Measurements from ENCODE around the gene CASZ1. TPM values are rescaled to one million over a fixed set of nuclear protein-coding genes. Genes with fewer than 3 reads are reported as not detected.

CASZ1 gene
- total and polyA plus RNA-seq, 9 of the 15 experiments (the other 6 are each of a cell fraction or from before 2014, with no cell fraction given): 0.01 to 4.0 (median 0.76) TPM; not detected in 1

- ATAC-seq: no peak
- H3K36me3 ChIP-seq (ENCODE audit: control insufficient read depth, insufficient read depth, low read length): no peaks in the 10 kb centered on the region
- POLR2A ChIA-PET: no interaction called here
- no peaks in the 10 kb centered on the region for H3K79me2 ChIP-seq (ENCODE audit: control insufficient read depth, insufficient read depth, low read length)
- no peak for DNase-seq (ENCODE audit: extremely low read depth in 1 of 4, low spot score in 3 of 4)
- peak overlapping the region in 1 of 2 experiments; percentile 15; a peak in 1 of 4 replicates for H3K9ac ChIP-seq (ENCODE audit: insufficient read depth in 1 of 2, low read depth in 2 of 2, low read length in 2 of 2)
- H3K9me3 ChIP-seq (replicated peaks; ENCODE audit: control insufficient read depth, insufficient read depth, low read depth, low read length): no peaks in the 10 kb centered on the region
- peaks cover 81 to 87% of the 10 kb centered on the region in 2 experiments for H3K27me3 ChIP-seq (ENCODE audit: control insufficient read depth in 2 of 2, insufficient read depth in 2 of 2, low read length in 2 of 2)
- no TSS peak for BruUV-seq (replicated peaks)
- CTCF ChIA-PET (ENCODE audit: low intra/inter-chr PET ratio): no interaction called here
- no peak overlapping the region for H3K4me3 ChIP-seq
- WGBS (ENCODE audit: insufficient coverage, low coverage, missing lambda C conversion rate): 2% methylated on average over 6 of the region's 11 CpGs
- peaks cover 2 to 27% of the 10 kb centered on the region in 2 experiments; a peak in 2 of 5 replicates for H3K4me1 ChIP-seq (replicated peaks in 1 of 2; ENCODE audit: control insufficient read depth in 2 of 2, insufficient read depth in 2 of 2, low read length in 2 of 2)
- no peaks in the 10 kb centered on the region for H3K9me1 ChIP-seq (ENCODE audit: control insufficient read depth, insufficient read depth, low read length)
- in situ Hi-C loops (cut with MboI) (no loop called here), intact Hi-C loops (cut with micrococcal nuclease) (no loop called here)
- H3K27ac ChIP-seq (ENCODE audit: extremely low read depth, low read depth, low read length): no peak overlapping the region
- H2AFZ ChIP-seq (ENCODE audit: low read depth, low read length): no peak overlapping the region
- H4K20me1 ChIP-seq (replicated peaks; ENCODE audit: control insufficient read depth, insufficient read depth, low read length): peaks cover 26% of the 10 kb centered on the region
- FAIRE-seq: no peak
- TF ChIP-seq NFRKB (IDR thresholded peaks at IDR 0.05; ENCODE audit: low read depth): no peak
- TF ChIP-seq TAF15 (IDR thresholded peaks at IDR 0.05; ENCODE audit: low read depth, low read length): no peak
- no peak for TF ChIP-seq PTTG1 (tag; IDR thresholded peaks at IDR 0.05; ENCODE audit: low read depth)
- TF ChIP-seq HLTF (IDR thresholded peaks at IDR 0.05): no peak
- TF ChIP-seq SOX6 (IDR thresholded peaks at IDR 0.05): no peak
- H3K4me2 ChIP-seq (ENCODE audit: insufficient read depth, low read length): no peak overlapping the region
Observed at GRCh38 chr1:10708757-10709156, 87.7 kb downstream of the CASZ1 start.

DNA sequence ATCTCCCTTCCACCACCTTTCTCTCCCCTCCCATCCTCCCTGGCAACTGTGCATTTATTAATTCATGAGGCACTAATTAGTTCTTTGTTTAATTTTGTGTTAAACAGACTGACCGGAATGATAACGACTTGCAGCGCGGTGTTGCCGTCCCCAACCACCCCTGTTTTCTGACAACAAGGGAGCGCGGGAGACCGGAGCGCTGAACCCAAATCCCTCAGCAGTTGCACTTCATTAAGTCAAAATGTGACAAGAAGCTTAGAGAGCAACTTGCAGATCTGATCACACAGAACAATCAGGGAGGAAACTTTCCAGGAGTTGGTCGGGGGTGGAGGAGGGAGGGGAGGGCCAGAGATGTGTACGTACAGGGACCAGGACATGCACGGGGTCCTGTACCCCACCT lies 89.2 kb downstream of the CASZ1 start:
- intact Hi-C loops (cut with micrococcal nuclease) (no loop called here), in situ Hi-C loops (cut with MboI) (no loop called here)
- H3K9me3 ChIP-seq (replicated peaks; ENCODE audit: control insufficient read depth, insufficient read depth, low read depth, low read length): no peaks in the 10 kb centered on the region
- no peak for DNase-seq (ENCODE audit: extremely low read depth in 1 of 4, low spot score in 3 of 4)
- peaks cover 82 to 88% of the 10 kb centered on the region in 2 experiments for H3K27me3 ChIP-seq (ENCODE audit: control insufficient read depth in 2 of 2, insufficient read depth in 2 of 2, low read length in 2 of 2)
- ChIA-PET POLR2A (no interaction called here), CTCF (ENCODE audit: low intra/inter-chr PET ratio) (no interaction called here)
- BruUV-seq (replicated peaks): no TSS peak
- FAIRE-seq: no peak
- H3K4me3 ChIP-seq: no peak overlapping the region
- peaks cover 2 to 31% of the 10 kb centered on the region in 2 experiments; a peak in 2 of 5 replicates for H3K4me1 ChIP-seq (replicated peaks in 1 of 2; ENCODE audit: control insufficient read depth in 2 of 2, insufficient read depth in 2 of 2, low read length in 2 of 2)
- no peak overlapping the region for H2AFZ ChIP-seq (ENCODE audit: low read depth, low read length)
- WGBS (ENCODE audit: insufficient coverage, low coverage, missing lambda C conversion rate): 6% methylated on average over 11 of the region's 12 CpGs
- H3K4me2 ChIP-seq (ENCODE audit: insufficient read depth, low read length): no peak overlapping the region
- H3K9me1 ChIP-seq (ENCODE audit: control insufficient read depth, insufficient read depth, low read length): no peaks in the 10 kb centered on the region
- H3K9ac ChIP-seq (ENCODE audit: insufficient read depth in 1 of 2, low read depth in 2 of 2, low read length in 2 of 2): no peak overlapping the region
- H3K36me3 ChIP-seq (ENCODE audit: control insufficient read depth, insufficient read depth, low read length): no peaks in the 10 kb centered on the region
- no peak overlapping the region for H3K27ac ChIP-seq (ENCODE audit: extremely low read depth, low read depth, low read length)
- H4K20me1 ChIP-seq (replicated peaks; ENCODE audit: control insufficient read depth, insufficient read depth, low read length): peaks cover 29% of the 10 kb centered on the region
- H3K79me2 ChIP-seq (ENCODE audit: control insufficient read depth, insufficient read depth, low read length): no peaks in the 10 kb centered on the region
- no peak for ATAC-seq
- TF ChIP-seq, protein P1, sequence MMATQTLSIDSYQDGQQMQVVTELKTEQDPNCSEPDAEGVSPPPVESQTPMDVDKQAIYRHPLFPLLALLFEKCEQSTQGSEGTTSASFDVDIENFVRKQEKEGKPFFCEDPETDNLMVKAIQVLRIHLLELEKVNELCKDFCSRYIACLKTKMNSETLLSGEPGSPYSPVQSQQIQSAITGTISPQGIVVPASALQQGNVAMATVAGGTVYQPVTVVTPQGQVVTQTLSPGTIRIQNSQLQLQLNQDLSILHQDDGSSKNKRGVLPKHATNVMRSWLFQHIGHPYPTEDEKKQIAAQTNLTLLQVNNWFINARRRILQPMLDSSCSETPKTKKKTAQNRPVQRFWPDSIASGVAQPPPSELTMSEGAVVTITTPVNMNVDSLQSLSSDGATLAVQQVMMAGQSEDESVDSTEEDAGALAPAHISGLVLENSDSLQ (IDR thresholded peaks at IDR 0.05): no peak
- TF ChIP-seq CBFB (CRISPR knock-in tag; IDR thresholded peaks at IDR 0.05) (no peak), ZNF146 (CRISPR knock-in tag; IDR thresholded peaks at IDR 0.05; ENCODE audit: unreplicated experiment) (no peak), KLF16 (IDR thresholded peaks at IDR 0.05) (no peak), SMC3 (conservative IDR thresholded peaks at IDR 0.05; ENCODE audit: insufficient read depth, low read depth, low read length) (no peak), ILK (tag; IDR thresholded peaks at IDR 0.05; ENCODE audit: borderline replicate concordance, low read depth) (no peak), FOS (IDR thresholded peaks at IDR 0.05; ENCODE audit: extremely low read depth, insufficient read length) (no peak), SLC30A9 (CRISPR knock-in tag; IDR thresholded peaks at IDR 0.05) (no peak)
- TF ChIP-seq, protein P2, sequence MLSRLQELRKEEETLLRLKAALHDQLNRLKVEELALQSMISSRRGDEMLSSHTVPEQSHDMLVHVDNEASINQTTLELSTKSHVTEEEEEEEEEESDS (CRISPR knock-in tag; IDR thresholded peaks at IDR 0.05): no peak
- TF ChIP-seq, protein P3, sequence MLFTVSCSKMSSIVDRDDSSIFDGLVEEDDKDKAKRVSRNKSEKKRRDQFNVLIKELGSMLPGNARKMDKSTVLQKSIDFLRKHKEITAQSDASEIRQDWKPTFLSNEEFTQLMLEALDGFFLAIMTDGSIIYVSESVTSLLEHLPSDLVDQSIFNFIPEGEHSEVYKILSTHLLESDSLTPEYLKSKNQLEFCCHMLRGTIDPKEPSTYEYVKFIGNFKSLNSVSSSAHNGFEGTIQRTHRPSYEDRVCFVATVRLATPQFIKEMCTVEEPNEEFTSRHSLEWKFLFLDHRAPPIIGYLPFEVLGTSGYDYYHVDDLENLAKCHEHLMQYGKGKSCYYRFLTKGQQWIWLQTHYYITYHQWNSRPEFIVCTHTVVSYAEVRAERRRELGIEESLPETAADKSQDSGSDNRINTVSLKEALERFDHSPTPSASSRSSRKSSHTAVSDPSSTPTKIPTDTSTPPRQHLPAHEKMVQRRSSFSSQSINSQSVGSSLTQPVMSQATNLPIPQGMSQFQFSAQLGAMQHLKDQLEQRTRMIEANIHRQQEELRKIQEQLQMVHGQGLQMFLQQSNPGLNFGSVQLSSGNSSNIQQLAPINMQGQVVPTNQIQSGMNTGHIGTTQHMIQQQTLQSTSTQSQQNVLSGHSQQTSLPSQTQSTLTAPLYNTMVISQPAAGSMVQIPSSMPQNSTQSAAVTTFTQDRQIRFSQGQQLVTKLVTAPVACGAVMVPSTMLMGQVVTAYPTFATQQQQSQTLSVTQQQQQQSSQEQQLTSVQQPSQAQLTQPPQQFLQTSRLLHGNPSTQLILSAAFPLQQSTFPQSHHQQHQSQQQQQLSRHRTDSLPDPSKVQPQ (CRISPR knock-in tag; IDR thresholded peaks at IDR 0.05; ENCODE audit: borderline replicate concordance): no peak
